Measurements from ENCODE around the gene SUN2. TPM values are rescaled to one million over a fixed set of nuclear protein-coding genes. Genes with fewer than 3 reads are reported as not detected.
"Not testable (repeated sequence)": the region's sequence is repeated elsewhere in the genome, so short reads cannot be mapped to it uniquely, and the experiment has no call there.

SUN2 gene, protein sequence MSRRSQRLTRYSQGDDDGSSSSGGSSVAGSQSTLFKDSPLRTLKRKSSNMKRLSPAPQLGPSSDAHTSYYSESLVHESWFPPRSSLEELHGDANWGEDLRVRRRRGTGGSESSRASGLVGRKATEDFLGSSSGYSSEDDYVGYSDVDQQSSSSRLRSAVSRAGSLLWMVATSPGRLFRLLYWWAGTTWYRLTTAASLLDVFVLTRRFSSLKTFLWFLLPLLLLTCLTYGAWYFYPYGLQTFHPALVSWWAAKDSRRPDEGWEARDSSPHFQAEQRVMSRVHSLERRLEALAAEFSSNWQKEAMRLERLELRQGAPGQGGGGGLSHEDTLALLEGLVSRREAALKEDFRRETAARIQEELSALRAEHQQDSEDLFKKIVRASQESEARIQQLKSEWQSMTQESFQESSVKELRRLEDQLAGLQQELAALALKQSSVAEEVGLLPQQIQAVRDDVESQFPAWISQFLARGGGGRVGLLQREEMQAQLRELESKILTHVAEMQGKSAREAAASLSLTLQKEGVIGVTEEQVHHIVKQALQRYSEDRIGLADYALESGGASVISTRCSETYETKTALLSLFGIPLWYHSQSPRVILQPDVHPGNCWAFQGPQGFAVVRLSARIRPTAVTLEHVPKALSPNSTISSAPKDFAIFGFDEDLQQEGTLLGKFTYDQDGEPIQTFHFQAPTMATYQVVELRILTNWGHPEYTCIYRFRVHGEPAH
- total RNA-seq (2014; rRNA removed; shearing (Covaris generic)) = 33.0 and 67.3 TPM in 2 replicates

DNA sequence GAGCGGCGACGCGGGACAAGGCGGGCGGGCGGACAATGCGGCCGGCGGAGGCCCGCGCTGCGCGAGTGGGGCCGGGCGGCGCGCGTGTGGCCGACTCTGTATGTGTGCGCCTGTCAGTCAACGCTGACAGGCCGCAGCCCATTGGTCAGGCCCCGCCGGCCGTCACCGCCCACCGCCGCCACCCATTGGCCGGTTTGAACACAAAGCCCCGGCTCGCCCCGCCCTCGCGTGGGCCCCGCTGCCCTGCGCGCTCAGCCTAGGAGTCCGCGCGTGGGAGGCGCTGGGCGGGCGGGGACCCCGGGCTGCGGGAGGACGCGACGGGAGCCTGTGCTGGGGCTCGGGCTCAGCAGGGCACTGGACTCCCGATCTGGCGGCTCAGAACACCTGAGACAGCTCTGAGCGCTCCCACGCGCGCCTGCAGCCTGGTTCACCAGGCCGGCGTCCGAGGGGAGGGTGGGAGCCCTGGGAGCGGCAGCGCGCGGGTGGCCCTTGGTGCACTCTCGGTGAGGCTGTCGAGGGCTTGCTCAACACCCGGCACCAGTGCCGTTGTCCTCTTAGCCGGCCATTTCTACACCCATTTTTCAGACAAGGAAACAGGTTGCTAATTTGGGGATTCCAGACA lies at the start of gene SUN2:
TSS of gene SUN2 (minus strand) at position 88 of the 622 bp plus-strand sequence. CDS start 3,370 bp downstream, outside the sequence.
- peak; percentile 71 for DNase-seq (ENCODE audit: low read depth)

DNA sequence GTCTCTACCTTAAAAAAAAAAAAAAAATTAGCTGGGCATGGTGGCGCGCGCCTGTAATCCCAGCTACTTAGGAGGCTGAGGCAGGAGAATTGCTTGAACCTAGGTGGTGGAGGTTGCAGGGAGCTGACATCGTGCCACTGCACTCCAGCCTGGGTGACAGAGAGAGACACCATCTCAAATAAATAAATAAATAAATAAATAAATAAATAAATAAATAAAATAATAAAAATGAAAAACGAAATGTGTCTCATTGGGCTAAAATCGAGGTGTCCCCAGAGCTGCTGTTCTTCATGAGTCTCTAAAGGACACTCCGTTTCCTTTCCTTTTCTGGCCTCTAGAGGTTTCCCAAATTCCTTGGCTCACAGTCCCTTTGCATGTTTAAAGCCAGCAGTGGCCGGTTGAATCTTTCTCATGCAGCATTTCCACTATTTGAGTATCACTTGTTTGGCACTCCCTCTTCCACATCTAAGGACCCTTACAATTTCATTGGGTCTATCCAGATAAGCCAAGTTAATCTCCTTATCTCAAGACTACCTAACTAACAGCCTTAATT lies 49.3 kb upstream of the SUN2 start:
- not testable (repeated sequence) for DNase-seq (ENCODE audit: low read depth)

DNA sequence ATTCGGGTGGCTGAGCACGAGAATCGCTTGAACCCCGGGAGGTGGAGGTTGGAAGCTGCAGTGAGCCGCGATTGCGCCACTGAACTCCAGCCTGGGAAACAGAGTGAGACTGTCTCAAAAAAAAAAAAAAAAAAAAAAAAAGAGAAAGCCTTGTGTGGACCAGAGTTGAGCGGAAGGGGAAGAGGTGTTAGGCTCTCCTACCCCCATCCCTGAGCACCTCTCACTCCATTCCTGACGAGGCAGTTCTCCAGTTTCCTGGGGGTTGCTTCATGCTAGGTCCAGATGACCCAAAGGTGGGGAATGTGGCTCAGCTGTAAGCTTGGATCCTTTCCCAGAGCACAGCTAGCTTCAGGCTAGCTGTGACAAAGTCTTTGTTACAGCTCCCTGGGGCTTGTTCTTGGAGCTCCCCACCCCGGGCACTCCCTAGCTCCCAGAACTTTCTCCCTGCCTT lies 46.9 kb upstream of the SUN2 start:
- peak; percentile 94 for DNase-seq (ENCODE audit: low read depth)

DNA sequence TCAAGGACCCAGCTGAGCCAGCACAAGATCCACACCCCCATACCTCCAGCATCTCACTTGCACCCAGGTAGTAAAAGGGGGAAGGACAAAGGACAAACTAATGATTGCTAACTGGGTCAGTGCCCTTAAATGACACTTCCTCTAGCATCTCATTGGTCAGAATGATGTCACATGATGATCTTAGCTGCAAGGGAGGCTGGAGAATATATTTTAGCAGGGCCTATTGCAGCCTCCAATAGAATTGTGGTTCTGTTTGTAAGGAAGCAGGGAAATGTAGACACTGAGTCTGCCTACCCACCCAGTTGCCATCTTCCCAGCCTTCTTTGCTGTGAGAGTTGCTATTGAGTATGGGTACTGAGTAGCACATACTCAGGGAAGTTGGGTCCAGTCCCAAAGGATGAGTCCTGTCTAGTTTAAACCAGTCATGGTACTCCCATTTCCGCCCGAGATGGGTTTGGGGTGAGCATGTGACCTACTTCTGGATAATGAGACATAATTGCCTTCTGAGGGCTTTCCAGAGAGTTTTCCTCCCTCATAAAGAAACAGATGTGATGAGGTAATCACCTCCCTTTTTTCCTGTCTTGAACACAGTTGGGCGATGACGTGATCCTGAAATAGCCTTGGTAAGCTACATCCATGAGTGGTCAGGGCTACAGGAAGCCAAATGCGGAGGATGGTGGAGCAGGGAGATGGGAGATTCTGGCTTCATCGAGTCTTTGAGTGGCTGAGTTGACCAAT lies 43.6 kb upstream of the SUN2 start:
- DNase-seq (ENCODE audit: low read depth) = peak; percentile 39

DNA sequence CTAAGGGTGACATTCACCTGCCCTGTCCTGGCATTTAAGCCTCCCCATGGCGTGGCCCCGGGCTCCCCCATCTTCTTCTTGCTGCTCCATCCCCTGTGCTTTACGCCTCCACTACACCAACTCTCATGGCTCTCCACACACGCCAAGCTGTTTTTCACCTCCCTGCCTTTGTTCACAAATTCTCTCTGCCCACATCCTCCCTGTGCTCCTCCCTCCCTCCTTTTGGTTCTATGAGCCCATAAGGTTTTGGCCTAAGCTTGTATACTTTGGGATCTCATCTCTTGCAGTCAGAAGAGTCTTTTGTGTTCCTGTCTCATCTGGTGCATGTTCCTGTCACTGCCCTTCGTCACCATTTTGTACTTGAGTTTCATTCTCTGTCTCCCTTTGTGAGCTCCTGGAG lies 42.7 kb upstream of the SUN2 start:
- DNase-seq (ENCODE audit: low read depth) = no peak

DNA sequence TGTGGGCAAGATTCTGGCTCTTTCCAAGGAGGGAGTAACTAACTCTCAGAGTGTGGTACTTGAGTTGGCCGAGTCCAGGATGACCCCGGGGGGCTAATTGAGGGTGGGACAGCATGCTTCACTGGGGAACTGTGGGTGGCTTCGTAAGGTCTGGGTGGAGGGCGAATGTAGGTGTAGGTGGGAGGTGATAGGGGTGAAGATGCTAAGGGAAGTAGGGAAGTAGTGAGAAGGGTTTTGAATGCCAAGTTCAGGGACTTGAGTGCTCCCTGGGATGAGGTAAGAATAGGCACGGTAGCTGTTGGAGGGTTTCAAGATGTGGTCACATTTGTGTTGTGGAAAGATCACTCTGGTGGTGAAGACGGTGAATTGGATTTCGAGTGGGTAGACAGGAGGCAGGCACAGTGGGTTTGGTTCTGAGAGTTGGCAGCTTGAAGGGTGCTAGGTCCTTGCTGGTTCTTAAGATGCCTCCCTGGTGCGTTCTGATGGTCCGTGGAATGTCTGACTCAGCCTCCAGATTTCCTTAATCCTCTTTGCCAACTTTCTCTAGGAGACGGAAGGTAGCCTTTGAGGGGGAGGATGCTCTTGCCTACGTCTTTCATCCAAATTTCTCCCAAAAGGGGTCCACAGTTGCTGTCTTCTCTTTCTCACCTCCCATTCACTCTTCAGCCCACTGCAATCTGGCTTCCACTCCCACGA lies 40.6 kb upstream of the SUN2 start:
- peak; percentile 47 for DNase-seq (ENCODE audit: low read depth)

DNA sequence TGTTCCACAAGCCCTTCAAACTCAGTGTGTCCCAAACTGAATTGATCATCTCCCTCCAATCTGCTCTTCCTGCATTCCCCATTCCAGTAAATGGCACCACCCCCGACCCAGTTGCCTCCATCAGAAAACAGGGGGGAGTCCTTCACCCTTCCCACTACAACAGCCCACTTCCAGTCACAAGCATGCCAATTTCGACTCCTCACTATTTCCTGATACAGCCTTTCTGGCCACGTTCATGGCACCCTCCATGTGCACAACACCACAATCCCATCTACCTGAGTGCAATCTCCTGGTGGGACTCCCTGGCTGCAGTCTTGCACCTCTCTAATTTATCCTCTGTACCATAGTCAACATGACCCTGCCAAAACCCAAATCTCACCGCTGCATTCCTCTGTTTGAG lies 39.8 kb upstream of the SUN2 start:
- no peak for DNase-seq (ENCODE audit: low read depth)

DNA sequence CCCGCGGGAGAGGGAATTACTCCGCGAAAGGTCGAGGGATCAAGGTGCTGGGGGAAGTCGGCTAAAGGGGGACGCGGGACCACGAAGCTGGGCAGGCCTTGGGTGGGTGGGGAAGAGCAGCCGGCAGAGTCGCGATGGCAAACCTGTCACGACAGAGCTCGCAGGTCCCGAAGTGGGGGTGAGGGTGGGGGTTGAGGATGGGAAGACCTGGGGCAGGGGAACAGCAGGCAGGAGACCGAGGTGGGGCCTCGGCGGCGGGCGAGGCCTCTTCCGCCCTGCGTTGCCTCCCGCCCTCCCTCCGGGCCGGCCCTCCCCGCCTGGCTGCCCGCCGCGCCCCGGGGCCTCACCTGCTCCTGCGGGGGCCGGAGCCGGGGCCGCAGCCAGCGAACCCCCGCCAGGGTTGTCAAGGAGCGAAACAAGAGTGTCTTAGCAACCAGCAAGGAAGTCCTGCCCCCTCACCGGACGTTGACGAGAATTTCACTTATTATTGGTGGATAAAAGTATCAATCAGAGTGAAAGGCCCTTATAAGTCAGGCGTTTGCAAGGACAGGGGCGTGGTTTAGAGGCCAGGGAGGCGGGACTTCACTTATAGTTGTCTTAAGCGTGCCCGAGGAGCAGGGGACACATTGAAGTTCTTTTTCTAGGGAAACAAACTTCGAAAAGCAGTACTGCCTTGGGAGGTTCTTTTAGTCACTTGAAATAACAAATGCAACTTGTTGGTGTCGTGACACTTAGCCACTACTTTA lies 38.1 kb upstream of the SUN2 start, which contains the start of gene DNAL4:
TSS of gene DNAL4 (minus strand) at position 423 of the 746 bp plus-strand sequence. CDS start 11,412 bp downstream, outside the sequence.
- DNase-seq (ENCODE audit: low read depth) = peak; percentile 97

DNA sequence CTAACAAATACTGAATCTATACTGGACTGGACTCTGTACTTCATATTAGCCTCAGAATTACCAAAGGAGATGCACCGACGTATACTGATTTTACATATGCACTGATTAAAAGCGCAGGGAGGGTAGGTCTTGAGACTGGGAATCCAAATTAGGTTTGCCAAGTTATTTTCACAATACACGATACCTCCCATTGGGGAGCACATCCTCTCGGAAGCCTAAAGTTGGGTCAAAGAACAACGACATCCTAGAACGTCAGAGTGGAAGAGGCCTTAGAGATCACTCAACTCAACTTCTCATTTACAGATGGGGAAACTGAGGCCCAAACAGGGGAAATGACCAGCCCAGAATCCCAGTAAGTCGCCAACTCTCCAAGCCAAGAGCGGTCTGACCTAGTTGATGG lies 37.5 kb upstream of the SUN2 start:
- DNase-seq (ENCODE audit: low read depth) = no peak

DNA sequence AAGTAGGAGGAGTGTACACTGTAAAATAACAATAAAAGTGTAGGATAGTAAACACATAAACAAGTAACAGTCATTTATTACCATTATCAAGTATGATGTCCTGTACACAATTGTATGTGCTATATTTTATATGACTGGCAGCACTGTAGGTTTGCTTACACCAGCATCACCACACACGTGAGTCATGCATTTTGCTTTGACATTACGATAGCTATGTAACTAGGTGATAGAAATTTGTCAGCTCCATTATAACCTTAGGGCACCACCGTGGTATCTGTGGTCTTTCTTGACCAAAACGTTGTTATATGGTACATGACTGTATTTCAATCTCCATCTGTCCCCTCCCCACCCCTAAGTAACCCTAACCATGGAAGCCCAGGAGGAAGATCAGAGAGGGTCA lies 37.0 kb upstream of the SUN2 start:
- peak; percentile 79 for DNase-seq (ENCODE audit: low read depth)

DNA sequence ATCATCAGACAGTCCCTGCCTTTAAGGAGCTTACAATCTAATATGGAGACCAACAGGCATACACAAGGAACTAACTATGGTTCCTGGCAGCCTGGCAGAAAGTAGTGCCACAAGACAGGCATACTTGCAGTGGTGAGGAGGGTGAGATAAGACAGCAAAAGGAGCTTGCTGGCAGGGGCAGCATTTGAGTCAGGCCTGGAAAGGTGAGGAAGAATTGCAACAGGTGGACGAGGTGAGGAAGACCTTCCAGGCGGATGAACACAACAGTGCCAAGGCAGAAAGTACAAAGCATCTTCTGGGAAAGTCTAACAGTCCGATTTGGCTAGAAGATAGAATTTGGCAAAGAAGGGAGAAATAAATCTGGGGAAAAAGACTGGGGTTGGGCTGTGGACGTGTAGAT lies 33.8 kb upstream of the SUN2 start:
- DNase-seq (ENCODE audit: low read depth) = no peak

DNA sequence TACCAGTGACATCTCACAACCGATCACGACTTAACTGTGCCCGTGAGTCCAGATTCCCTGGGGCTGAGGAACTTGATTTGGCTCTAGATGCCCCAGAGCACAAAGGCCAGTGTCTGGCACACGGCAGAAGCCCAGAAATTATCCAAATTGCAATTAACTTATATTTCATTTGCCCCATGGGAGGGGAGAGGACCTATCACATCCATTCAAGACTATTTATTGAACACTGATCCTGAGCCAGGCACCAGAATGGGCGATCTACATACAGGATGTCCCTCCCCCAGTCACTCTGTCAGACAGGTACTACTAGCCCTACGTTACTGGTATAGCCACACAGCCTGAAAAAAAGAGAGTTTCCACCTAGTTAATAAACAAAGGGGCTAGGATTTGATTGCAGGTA lies 33.0 kb upstream of the SUN2 start:
- DNase-seq (ENCODE audit: low read depth) = no peak

DNA sequence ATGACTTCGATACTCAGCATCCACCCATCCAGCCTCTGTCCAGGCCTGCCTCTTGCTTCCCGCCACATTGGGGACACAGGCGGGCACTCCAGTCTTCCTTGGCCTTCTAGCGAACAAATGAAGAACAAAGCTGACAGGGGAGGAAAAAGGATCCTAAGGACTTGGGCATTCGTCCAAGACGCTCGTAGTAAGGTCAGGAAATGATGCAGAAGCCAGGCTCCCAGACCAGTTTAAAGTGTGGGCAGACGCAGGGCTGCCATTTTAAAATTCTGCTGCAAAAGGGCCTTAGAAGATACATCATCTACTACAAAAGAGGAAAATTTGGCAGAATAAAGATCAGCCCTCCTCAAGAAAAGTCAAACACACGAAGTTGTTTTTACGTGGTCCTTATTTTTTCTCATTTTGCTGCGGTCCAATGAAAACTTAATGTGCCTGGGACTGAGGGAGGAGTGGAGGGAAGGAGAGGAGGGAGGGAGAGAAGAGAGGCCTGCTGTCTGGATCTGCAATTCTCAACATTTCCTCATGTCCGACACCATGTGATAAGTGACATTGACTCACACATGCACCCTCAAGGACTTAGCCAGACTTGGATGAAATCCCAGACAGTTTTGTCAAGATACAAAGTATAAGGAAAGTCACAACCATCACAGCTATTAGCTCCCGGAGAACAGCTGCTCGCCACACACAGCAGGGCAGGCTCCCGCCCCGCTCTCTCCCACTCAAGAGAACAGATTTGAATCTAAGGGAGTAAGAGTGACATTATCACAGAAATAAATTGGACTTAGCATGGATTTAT lies 32.4 kb upstream of the SUN2 start:
- DNase-seq (ENCODE audit: low read depth) = peak; percentile 92

DNA sequence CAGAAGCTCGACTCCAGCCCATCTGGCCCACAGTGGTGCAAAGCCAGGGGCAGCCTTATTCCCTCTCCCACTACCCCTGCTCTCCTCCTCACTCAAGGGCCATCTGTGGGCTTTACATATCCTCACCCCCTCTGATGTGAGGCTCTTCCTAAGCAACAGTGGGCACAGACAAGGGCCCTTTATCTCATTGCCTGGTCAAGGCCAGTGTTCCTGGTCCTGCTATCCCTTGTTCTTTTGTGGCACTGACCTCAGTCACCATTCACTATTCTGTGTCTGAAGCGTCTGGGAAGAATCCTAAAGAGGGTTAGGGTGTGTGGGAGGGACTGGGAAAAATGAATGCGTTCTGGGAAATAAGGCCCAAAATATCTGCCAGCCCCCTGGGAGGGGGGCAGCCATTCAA lies 30.8 kb upstream of the SUN2 start:
- DNase-seq (ENCODE audit: low read depth) = no peak

DNA sequence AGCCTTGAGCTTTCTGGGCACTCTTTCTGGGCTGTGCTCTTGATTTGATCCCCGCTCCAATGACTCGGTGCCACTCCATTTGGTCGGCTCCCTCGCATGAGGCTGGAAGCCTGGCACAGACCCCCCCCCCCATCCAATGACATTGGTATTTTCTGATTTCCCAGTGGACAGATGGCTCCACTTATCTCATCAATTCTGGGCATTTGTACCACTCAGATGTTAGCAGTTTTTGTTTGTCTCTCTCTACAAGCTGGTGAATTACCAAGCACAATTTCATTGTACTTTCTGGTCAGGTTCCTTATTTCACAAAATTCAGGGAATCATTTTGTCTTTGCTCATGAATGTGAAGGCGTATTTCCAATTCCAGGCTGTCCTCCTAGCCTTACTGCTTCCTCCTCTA lies 29.1 kb upstream of the SUN2 start:
- no peak for DNase-seq (ENCODE audit: low read depth)

DNA sequence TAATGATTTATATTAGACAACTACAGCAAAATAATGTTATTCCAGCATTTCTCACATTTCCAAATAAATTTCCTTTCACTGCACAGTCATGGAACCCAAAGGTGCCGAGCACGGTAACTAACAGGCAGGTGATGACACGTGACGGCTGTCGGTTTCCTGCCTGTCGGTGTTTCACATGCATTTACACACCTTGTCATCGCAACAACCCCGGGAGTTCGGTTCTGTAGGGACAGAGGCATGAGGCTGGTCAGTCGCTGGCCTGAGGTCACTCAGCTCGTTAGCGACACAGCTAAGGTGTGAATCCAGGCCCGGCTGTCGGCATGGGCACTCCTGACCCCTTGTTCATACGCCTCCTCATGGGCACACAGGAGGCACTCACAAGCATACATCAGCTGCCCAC lies 28.2 kb upstream of the SUN2 start:
- no peak for DNase-seq (ENCODE audit: low read depth)

DNA sequence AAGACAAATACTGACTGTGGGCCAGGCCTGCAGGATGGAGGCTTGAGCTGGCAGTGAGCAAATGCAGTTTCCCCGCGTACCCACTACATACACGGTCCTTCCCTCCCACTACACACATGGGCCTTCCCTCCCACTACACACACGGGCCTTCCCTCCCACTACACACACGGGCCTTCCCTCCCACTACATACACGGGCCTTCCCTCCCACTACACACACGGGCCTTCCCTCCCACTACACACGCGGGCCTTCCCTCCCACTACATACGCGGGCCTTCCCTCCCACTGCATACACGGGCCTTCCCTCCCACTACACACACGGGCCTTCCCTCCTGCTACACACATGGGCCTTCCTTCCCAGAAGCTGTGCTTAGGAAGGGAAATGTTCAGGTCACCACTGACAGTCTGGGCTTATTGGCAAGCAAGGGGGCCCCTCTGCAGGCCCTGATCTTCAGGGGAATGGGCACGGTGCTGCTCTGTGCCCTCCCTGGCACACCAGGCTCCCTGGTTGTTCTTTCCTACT lies 27.4 kb upstream of the SUN2 start:
- no peak for DNase-seq (ENCODE audit: low read depth)

DNA sequence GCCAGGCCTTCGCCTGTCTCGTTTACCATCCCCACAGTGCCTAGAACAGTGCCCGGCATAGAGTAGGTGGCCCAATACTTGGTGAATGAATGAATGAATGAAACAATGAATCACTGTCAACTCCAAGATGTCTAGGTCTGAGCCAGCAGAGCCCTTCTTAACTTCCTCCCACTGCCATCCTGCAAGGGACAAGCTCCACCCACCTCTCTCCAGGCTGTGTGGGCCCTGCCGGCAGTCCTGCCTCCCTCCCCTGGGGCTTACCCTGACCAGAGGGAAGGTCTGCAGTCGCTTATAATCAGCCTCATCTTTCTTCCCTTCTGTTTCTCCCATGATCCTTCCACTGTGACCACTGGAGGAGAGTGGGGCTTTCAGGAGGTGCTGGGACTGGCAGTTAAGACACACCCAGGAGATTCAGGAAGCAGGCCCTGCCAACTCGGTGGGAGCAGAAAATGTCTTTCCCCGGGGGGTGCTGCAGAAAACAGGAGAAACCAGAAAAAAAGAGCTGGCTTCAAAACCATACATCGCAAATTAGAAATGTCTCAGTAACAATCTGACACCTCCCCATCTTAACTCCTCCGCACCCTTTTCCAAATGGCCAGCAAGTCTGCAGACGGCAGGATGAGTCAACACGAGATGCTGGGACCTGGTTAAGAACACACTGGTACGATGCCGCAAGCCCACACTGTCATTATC lies 26.8 kb upstream of the SUN2 start:
- no peak for DNase-seq (ENCODE audit: low read depth)
